Left lobe of liver (tissue), 2 donors: ENCODE data around the gene PLA2G2E. TPM values are rescaled to one million over a fixed set of nuclear protein-coding genes. Genes with fewer than 3 reads are reported as not detected.
A peak's percentile ranks its signal among the peaks of the same experiment; 100 is the strongest.

Experiments
- ATAC-seq: fragments of 200-7000 bp; cut with Tn5 transposase; one replicate; pipeline ENCODE4 v1.9.1; 2020; ENCODE audit warnings: mild to moderate bottlenecking, moderate library complexity
- DNase-seq: peaks from one replicate; pipeline ENCODE4 v3.0.0-alpha.2; 2020; ENCODE audit warnings: low spot score
- total RNA-seq: library from RNA; stranded (reverse); gene quantifications from one replicate; pipeline ENCODE4 v1.2.1, GENCODE V29; 2021
- donor health status: DM: no; HTN: no; CAD: no; lungs with moderate emphysema.
- donor health status: DM: no; HTN: yes; CAD: no.

Gene PLA2G2E, protein sequence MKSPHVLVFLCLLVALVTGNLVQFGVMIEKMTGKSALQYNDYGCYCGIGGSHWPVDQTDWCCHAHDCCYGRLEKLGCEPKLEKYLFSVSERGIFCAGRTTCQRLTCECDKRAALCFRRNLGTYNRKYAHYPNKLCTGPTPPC
- not detected for total RNA-seq

DNA sequence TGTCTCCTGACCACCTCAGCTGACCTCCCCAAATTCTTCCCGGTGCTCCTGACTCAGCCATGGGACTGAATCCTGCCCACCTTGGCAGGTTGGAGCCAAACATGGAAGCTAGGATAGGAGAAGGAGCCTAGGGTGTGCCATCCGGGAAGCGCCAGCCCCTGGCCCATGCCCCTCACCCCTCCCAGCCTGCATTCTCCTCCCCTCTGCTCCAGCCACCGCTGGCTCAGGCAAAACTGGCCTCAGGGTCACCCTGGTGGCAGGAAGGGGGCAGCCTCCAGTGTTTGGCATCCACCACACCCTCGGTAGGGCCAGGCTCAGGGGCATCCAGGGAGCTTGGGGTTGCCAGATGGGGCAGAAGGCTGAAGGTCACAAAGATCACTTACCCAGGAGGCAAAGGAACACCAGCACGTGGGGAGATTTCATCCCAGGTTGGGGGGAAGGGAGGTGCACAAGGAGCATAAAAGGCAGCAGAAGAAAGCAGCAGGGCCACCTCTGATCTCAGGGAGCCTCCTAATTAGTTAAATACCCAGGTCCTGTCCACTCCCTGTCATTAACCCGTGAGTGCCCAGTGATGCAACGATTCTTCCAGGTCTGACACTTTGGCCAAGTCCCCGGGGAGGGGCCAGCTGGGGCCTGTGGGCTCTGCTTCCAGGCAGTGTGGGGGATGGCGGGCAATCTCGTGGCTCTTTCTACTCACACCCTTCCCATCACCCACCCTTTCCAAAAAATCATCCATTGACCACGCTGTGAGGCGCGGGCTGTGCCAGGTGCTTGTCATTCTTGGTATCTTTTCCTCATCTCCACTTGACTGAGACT, at the start of gene PLA2G2E:
TSS of gene PLA2G2E (minus strand) at position 481 of the 816 bp plus-strand sequence. CDS start at position 423, 58 bp downstream.
- DNase-seq (no peak), ATAC-seq (no peak)

DNA sequence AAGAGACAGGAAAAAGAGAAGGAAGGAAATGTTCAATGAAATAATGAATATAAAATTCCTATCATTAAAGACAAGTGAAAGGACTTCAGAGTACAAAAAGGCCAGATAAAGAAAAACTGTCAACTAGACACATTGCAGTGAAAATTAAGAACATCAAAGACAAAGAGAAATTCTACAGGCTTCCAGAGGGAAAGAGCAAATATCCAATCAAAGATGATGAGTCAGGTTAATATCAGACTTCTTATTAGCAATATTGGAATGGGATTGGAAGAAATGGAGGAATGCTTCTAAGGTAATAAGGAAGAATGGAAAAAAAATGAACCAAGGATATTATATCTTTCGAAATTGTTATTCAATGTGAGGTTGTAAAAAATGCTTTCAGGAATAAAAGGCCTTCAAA, 48.2 kb upstream of the PLA2G2E start:
- ATAC-seq: no peak
- DNase-seq: no peak

DNA sequence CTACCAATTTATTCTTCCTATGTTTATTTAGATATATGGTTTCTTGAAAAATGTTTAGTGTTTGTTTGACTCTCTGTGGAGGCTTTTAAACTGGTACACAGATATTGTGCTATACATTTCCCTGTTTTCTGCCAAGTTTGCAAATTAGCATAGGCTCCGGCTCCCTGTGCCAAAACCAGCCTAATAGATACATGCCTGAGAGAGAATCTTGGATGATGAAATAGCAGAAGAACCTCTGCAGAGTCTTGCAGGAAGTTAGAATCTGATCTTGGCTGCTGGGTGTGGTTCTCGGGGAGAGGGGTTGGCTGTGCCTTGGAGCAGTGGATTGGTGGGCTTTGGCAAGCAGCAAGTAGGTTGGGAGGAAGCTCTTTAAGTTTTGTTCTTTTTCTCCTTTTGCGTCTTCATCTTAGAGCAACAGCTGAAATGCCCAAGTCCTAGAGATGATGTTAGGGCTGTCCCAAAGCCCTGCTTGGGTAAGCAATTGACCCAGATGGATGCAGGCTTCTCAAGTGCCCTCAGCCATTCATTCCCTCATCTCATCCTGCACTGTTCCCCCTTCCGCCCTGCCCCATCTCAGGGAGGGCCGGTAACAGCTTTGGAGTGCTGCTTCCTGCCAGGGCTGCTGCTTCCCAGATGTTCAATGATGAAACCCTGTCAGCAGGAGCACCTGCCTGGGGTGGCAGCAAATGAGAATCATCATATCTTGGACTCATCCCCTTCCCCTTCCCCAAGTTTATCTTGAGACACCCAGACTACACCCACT, 46.7 kb upstream of the PLA2G2E start:
- DNase-seq (peak; percentile 24), ATAC-seq (no peak)

DNA sequence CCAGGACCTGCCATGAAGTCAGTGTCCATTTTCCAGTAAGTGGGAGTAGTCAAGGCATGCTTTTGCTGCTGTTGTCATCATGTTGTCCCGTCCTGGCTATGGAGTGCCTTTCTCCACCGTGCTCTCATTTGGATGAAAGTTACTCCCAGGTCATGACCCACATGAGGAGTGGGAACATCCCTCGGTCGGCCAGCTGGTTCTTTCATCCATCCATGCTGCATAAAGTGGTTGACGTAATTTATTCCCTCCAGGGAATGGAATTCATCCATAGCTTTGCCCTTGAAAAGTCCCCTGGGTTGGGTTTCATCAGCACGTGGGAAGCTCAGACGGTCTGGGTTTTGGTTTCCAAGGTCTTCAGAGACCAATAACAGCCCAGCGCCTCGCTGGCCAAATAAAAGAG, 44.4 kb upstream of the PLA2G2E start:
- ATAC-seq (no peak), DNase-seq (no peak)

DNA sequence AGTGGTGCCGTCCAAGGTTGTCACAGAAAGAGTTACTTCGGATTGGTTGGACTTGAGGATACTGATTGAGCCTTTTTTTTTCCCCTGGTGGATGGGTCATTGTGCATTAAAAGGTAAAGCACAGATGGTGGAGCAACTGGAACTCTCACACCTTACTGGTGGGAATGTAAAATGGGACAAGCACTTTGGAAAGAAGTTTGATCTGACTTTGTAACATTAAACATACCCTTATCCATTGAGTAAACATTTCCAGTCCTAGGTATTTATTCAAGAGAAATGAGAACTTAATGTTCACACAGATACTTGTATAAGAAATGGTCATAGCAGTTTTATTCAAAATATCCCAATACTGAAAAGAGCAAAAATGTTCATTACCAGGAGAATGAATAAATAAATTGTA, 41.1 kb upstream of the PLA2G2E start:
- no peak for DNase-seq
- no peak for ATAC-seq

DNA sequence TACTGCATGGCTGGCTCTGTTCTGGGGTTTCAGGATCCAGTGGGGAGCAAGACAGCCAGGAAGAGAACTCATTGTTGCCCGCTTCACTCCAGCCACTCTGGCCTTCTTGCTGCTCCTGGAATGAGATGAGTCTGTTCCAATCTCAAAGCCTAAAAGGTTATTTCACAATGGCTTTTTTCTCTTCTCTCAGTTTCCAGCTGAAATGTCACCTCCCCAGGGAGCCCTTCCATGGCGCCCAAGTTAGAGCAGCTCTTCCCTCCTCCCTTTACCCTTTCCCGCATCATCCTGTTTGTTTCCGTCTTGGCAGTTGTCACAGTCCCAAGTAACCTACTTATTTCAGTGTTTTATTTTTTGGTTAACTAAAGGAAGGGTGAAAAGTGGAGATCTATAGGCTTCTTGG, 40.2 kb upstream of the PLA2G2E start:
- no peak for DNase-seq
- no peak for ATAC-seq

DNA sequence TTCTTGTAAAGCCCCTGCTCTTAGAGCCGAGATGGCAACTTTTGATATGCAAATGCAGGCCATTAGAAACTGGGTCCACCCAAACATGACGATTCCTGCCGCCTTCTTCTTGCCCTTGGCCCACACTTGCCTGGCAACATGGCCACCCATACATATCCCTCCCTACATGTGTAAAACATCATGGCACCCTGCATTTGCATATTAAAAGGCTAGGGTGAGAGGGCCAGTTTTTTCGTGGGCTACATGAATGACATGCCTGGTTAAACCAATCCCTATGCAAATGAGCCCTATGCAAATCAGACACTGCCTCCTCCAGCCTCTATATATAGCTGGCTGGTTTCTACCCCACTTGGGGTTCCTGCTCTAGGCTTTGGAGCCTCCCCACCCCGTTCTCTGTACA, 37.2 kb upstream of the PLA2G2E start:
- ATAC-seq: no peak
- no peak for DNase-seq

DNA sequence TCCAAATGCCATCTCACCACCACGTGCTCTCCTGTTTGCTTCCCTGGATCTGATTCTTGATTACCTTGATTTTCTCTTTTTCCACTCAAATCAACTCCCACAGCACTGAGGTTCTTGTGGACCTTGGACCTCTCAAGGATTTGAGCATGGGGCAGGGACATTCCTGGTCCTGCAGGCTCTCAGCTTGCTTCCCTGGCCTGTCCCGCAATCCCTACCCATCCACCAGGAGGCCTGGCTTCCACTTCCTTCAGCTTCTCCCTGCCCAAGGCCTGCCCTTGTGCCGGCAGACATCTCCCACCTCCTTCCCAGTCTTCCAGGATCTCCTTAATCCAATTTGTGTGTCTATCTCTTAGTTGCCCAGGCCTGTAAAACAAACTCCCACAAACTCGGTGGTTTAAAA, 34.4 kb upstream of the PLA2G2E start:
- DNase-seq (no peak), ATAC-seq (no peak)

DNA sequence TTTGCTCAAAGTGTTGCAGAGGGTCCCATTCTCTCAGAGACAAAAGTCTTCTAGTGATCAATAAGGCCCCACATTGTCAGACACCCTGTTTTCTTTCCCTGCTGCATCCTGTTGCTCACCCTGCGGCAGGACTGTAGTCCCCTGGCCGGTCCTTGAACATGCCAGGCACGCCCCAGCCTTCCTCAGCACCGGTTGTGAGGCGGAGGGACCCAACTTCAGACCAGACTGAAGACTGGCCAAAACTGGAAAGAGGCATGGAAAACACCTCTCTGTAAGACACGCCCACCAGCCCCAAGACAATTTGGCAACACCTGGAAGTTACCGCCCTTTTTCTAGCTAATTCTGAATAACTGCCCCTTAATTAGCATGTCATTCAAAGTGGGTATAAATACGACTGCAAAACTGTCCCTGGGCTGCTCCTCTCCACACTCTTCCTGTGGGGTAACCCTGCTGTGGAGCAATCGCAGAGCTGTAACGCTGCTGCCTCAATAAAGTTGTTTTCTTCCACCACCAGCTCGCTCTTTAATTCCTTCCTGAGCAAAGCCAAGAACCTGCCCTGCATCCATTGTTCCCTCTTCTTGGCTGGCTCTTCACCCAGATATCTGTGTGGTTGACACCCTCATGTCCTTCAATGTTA, 32.2 kb upstream of the PLA2G2E start:
- no peak for ATAC-seq

DNA sequence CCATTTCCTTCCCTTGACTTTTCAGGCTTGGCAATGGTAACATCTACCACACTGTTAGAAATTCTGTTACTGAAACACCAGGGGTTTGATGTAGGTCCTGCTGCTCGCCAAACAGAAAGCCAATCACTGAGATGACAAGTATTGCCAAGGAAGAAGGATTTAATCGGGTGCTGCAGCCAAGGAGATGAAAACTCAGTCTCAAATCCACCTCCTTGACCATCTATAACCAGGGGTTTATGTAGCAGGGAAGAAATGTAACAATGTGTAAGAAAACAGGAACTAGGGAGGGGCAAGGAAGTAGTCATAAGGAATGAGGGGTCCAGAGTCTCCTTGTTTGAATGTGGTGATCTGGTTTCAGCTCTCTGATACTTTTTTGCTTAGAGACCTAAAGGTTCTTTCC, 30.6 kb upstream of the PLA2G2E start:
- no peak for ATAC-seq

More for the DNA sequence above, 32.2 kb upstream of the PLA2G2E start:
- no peak for DNase-seq

DNA sequence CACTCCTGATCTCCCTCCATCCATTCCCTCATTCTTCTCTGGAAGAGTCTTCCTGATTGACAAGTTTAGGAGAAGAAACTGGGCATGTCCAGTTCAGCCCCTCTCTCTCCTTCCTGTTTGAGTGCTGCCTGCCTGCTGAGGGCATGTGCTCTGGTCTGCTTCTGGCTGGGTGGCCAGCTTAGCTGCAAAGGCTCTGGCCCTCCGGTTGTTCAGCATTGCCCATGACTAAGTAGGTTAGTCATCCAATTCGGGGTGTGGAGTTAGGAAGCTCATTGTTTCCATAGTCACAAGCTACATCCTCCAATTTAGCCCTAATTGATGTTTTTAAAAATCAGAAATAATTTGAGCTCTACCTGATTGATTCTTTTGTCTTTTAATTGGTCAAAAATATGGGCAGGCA, 25.6 kb upstream of the PLA2G2E start:
- ATAC-seq: no peak
- no peak for DNase-seq

More for the DNA sequence above, 30.6 kb upstream of the PLA2G2E start:
- no peak for DNase-seq

DNA sequence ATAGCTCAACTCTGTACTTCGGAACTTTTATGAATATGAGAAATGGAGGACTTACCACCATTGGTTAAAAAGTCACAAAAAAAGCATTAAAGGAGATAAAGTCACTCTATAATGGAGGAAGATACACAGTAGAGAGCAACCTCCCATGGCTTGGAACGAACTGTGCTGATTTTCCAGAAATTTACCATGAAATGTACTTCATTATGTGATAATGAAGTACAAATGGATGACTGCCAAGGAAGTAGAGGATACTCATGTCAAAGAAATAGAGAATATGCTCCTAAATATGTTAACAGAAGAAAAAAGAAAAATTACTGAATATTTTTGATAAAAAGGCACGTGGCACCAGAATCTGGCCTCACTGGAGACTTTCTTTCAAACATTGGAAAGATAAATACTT, 23.6 kb upstream of the PLA2G2E start:
- DNase-seq: no peak
- ATAC-seq: no peak

DNA sequence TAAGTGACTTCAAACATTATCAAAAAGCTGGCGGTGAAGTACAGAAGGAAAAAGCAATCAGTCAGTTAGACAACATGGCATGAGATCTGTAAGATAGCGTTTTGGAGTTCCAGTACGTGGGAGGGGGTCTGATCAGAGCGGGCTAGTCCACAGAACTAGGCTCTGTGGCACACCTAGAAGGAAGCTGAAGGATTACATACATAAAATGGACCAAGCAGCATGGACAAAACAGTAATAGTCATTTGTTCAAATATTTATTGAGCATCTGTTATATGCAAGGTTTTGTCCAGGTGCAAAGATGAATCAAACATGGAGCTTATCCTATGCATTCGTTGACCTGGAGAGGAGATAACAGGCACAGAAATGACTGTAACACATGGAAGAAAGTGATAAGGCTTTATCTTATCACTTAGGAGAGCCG, 22.9 kb upstream of the PLA2G2E start:
- DNase-seq: no peak

DNA sequence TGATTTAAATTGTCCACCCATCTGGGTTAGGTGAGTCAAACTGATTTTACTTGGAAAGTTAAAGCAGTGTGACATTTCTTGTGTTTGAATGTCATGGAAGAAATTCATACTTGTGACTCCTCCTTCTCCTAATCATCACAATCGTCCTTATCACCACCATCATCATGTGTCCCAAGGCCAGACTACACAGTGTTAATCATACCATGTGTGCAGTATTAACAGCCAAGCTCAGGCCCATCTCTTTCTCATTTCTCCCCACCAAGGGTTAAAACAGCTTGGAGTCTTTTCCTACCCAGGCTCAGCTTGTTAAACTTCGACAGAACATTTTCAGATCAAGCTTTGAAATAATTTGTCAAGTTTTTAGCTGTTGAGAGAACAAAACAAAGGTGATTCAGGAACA, 22.5 kb upstream of the PLA2G2E start:
- DNase-seq (no peak), ATAC-seq (no peak)

More for the DNA sequence above, 22.9 kb upstream of the PLA2G2E start:
- no peak for ATAC-seq

DNA sequence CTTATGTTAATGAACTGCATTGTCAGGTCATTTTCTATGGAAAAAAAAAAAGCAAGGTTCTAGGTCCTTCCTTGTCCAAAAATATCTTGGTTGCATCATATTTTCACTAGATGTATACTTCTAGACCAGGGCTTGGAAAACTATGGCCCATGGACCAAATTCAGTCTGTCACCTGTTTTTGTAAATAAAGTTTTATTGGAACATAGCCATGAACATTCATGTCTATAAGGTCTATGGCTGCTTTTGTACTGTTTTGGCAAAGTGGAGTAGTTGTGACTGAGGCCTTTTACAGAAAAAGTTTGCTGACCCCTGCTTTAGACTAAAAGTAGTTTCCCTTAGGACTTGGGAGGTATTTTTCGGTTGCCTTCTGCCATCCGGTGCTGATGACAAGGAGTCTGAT, 19.2 kb upstream of the PLA2G2E start:
- no peak for ATAC-seq
- no peak for DNase-seq

DNA sequence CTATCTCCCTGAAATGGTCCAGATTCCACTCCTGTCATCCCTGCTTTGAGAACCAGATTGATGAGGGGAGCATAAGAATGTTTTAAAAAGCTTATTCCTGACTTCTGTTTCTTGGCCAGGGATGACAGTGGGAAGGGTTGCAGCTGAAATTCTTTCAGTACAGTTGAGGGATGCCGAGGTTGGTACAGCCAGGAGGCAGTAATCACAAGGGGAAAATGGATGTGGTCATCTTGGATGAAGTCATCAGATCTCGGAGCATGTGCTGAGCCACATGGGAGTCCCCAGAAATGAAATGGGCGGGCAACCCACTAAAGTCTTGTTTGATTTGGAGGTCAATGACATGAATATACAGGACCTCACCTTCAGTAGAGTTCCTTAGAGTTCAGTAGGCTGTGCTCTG, 18.7 kb upstream of the PLA2G2E start:
- ATAC-seq: no peak
- no peak for DNase-seq

DNA sequence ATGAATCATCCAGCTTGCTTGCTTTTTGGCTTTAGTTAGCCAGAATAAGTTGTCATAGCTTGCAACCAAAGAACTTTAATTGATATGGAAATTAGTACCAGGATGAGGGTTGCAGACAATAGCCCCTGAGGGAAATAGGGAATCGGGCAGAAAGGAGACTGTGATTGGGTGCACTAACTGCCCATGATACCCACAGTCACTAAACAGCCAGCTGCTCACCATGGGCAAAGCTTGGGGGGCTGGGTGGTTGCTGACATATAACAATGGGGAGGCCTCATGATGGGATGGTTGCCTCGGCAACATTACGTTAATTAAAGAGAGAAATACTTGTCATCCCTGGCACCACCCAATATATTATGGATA, 17.8 kb upstream of the PLA2G2E start:
- DNase-seq: no peak
- ATAC-seq: no peak

DNA sequence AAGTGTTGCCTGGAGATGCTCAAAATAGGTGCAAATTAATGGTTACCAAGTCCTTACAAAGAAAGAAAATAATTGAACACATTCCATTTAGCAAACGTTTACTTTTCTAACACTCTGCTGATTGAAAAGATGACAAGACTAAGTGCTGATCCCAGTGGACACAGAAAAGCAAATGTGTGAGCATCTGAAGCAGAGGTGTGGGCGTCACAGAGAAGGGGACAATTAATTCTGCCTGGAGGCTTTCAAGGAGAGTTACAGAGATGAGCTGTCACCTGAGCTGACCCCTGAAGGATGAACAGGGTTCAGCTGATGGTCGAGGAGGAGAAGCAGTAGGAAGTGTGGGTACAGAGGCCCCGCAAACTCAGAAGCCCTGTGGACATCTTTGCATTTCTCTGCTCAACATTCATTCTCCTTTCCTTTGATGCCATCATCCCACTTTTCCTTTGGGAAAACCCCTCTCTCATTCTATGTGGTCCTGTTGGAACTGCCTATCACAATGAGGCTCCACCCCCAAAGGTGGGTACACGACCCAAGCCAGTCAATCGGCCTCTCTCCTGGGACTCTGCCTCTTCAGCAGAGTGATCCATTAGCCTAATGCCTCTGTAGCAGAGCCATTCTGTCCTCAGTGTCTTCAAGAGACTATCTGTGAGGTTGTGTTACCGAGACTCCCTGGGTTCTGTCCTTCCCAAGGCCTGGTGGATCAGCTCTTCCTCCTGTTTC, 17.2 kb upstream of the PLA2G2E start:
- no peak for ATAC-seq
- DNase-seq: no peak

DNA sequence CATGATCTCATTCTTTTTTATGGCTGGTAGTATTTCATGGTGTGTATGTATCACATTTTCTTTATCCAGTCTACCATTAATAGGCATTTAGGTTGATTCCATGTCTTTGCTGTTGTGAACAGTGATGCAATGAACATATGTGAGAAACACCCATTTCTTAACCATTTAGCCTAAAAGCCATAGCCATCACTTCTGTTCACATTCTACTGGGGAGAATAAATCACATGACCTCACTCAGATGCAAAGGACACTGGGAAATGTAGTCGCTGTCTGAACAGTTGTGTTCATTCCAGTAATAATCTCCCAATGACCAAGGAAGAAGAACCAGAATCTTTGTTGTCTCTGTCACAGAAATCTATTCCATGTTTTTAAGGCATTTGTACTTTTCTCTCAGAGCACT, 15.1 kb upstream of the PLA2G2E start:
- DNase-seq: no peak

DNA sequence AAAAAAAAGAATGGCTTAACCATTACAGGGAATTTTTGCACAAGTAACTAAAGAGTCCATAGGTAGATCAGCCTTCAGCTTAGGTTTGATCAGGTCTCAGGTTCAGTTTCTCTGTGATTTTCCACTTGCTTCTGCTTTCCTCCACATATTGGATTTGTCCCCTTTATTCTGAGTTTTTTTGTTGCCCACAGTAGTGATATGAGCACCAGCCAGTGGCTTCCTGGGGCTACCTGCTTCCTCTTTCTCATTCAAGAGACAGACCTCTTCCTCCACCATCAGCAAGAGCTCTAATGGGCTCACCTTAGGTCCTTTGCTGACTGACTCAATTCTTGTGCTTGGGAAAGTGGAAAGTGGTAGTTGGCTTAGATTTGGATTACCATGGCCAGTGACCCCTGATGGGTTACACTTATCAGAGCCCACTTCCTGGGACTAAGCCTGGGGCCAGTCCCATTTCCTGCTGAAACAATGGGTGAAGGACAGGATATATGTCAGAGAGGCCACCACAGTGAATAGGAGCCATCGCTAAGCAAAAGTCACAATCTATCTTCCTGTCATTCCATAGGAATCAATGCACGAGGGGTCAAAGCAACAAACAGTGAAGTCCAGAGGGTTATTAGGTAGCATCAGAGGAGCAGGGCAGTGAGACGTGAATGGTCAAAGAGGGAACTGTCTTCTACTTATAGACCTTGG, 12.8 kb upstream of the PLA2G2E start:
- ATAC-seq (peak; percentile 58), DNase-seq (no peak)

More for the DNA sequence above, 15.1 kb upstream of the PLA2G2E start:
- ATAC-seq: no peak
